ENCODE data around the gene SULT1A2. TPM values are rescaled to one million over a fixed set of nuclear protein-coding genes. Genes with fewer than 3 reads are reported as not detected.
"Not testable (repeated sequence)": the region's sequence is repeated elsewhere in the genome, so short reads cannot be mapped to it uniquely, and the experiment has no call there.

The SULT1A2 gene
- total RNA-seq, 2 donors from 2014 or later, result not detected

DNA sequence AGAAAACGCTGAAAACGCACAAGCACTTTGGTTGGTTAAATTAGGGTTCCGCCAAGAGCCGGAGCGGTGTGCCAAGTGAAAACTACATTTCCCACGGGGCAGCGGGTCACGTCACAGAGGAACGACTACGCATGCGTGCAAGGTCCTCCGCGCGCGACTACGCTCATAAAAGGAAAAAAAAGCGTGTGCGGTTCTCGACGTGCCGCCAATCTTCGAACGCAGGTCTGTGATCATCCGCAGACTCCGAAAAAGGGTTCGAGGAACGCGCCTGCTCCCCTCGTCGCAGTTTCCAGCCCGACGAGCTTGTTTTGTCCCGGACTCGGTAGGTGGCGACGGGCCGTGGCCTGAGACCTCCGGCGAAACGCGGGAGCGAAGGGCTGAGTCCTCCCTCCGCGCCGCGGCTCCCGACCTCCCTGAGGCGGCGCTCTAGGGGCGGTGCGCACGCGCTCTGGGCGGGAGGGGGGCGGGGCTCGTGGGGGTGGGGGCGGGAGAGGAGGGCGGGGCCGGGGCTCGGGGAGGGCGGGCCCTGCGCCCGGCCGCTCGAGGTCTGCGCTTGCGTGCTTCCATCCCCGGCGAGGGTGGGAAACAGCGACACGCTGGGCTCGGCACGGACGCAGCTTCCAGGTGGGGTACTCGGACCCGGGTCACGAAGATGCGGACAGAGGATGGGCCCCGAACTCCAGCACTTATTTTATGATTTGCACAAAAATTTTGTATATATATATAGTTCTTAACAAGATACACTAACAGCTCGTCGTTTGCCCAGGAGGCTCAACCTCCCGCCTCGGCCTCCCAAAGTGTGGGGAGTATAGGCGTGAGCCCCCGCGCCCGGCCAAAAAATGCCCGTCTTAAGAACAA lies 42.8 kb downstream of the SULT1A2 start, which contains the start of gene SGF29:
SGF29 (plus strand) TSS at position 145 of the 858 bp plus-strand sequence. CDS start 27,150 bp downstream, outside the sequence.
- Histone ChIP-seq H3K27ac (peak within 1 kb of the TSS; percentile 94 to 96), H3K27me3 (replicated peaks; ENCODE audit: insufficient read depth) (no peaks in the 10 kb centered on the region), H3K9me3 (no peaks in the 10 kb centered on the region), H3K4me1 (ENCODE audit: control insufficient read depth in 1 of 2, low read depth in 2 of 2) (peaks cover 4 to 11% of the 10 kb centered on the region in 2 donors), H3K4me3 (peak within 1 kb of the TSS; percentile 90), H3K36me3 (no peaks in the 10 kb centered on the region)
- DNase-seq (ENCODE audit: low spot score), result peak; percentile 73
- peak; percentile 14 for TF ChIP-seq CTCF (IDR thresholded peaks at IDR 0.05)
- peak; percentile 80 for ATAC-seq (ENCODE audit: insufficient number of reproducible peaks, low FRiP score, low read depth)

DNA sequence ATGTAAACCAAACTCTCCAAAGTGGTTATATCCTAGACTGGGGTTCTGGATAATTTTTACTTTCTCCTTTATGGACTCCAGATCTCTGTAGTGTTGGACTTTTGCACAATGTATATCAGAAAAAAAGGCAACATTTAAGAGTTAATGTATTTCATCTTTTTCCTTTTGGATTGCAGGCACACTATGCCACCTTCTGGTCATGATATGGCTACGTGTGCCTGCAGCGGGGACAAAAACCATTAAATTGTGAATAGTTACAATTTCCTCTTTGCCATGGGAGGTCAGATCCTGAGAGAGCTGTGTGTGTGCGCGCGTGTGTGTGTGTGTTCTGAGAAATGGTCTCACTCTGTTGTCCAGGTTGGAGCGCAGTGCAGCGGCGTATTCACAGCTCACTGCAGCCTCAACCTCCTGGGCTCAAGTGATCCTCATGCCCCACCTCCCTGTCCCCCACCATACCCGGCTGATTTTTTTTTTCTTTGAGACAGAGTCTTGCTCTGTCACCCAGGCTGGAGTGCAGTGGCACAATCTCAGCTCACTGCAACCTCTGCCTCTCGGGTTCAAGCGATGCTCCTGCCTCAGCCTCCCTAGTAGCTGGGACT lies 47.5 kb downstream of the SULT1A2 start:
- DNase-seq (ENCODE audit: low spot score) (no peak), ATAC-seq (ENCODE audit: insufficient number of reproducible peaks, low FRiP score, low read depth) (no peak)
- H3K27me3 ChIP-seq (replicated peaks; ENCODE audit: insufficient read depth), result no peaks in the 10 kb centered on the region
- peaks cover under 1 to 4% of the 10 kb centered on the region in 2 donors for H3K4me1 ChIP-seq (ENCODE audit: control insufficient read depth in 1 of 2, low read depth in 2 of 2)
- peak; percentile 38 for TF ChIP-seq CTCF (IDR thresholded peaks at IDR 0.05)
- no peak overlapping the region for H3K27ac ChIP-seq
- no peaks in the 10 kb centered on the region for H3K9me3 ChIP-seq
- no peaks in the 10 kb centered on the region for H3K36me3 ChIP-seq
- H3K4me3 ChIP-seq, result no peak overlapping the region

GRCh38 chr16:28548306-28548802 lies 48.5 kb downstream of the SULT1A2 start:
- Histone ChIP-seq H3K27ac (no peak overlapping the region), H3K27me3 (replicated peaks; ENCODE audit: insufficient read depth) (no peaks in the 10 kb centered on the region), H3K4me3 (no peak overlapping the region), H3K9me3 (no peaks in the 10 kb centered on the region), H3K4me1 (ENCODE audit: control insufficient read depth in 1 of 2, low read depth in 2 of 2) (peaks cover 0 to 3% of the 10 kb centered on the region in 2 donors), H3K36me3 (no peaks in the 10 kb centered on the region)
- DNase-seq (ENCODE audit: low spot score) (no peak), ATAC-seq (ENCODE audit: insufficient number of reproducible peaks, low FRiP score, low read depth) (no peak)
- TF ChIP-seq CTCF (IDR thresholded peaks at IDR 0.05), result no peak

DNA sequence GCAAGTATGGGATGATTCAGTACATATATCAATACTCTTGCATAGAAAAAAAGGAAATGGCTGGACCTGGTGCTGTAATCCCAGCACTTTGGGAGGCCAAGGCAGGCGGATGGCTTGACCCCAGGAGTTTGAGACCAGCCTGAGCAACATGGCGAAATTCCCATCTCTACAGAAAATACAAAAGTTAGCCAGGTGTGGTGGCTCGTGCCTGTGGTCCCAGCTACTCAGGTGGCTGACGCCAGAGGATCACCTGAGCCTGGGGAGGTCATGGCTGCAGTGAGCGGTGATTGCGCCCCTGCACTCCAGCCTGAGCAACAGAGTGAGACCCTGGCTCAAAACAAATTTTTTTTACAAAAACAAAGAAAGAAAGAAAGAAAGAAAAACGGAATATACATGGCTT lies 50.2 kb downstream of the SULT1A2 start:
- H3K36me3 ChIP-seq, result no peaks in the 10 kb centered on the region
- no peak for ATAC-seq (ENCODE audit: insufficient number of reproducible peaks, low FRiP score, low read depth)
- TF ChIP-seq CTCF (IDR thresholded peaks at IDR 0.05), result no peak
- H3K4me1 ChIP-seq (ENCODE audit: control insufficient read depth in 1 of 2, low read depth in 2 of 2), result no peaks in the 10 kb centered on the region
- no peaks in the 10 kb centered on the region for H3K9me3 ChIP-seq
- no peak overlapping the region for H3K4me3 ChIP-seq
- no peaks in the 10 kb centered on the region for H3K27me3 ChIP-seq (replicated peaks; ENCODE audit: insufficient read depth)
- DNase-seq (ENCODE audit: low spot score), result no peak
- no peak overlapping the region for H3K27ac ChIP-seq

DNA sequence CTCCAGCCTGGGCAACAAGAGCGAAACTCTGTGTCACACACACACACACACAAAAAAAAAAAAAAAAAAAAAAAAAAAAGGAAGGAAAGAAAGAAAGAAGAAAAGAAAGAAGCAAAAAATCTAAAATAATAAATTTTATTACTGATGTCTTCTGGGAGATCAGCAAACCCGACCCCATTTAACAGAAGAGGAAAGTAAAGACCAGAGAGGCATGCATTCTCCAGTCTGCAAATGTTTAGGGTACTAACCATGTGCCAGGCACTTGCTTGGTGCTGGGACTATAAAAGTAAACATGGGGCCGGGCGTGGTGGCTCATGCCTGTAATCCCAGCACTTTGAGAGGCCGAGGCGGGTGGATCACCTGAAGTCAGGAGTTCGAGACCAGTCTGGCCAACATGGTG lies 50.9 kb downstream of the SULT1A2 start:
- H3K4me1 ChIP-seq (ENCODE audit: control insufficient read depth in 1 of 2, low read depth in 2 of 2); H3K36me3 ChIP-seq; H3K9me3 ChIP-seq; H3K4me3 ChIP-seq; H3K27me3 ChIP-seq (replicated peaks; ENCODE audit: insufficient read depth); ATAC-seq (ENCODE audit: insufficient number of reproducible peaks, low FRiP score, low read depth); DNase-seq (ENCODE audit: low spot score); H3K27ac ChIP-seq: not testable (repeated sequence)

Data from thoracic aorta (tissue), 2 donors.